Renal pelvis (tissue), 4 donors: ENCODE measurements around the gene STAG1. TPM values are rescaled to one million over a fixed set of nuclear protein-coding genes. Genes with fewer than 3 reads are reported as not detected.
"Not testable (repeated sequence)": the region's sequence is repeated elsewhere in the genome, so short reads cannot be mapped to it uniquely, and the experiment has no call there.

Source experiments
- DNase-seq: peaks from one replicate; pipeline ENCODE4 v3.0.0-alpha.2; 2013
- polyA plus RNA-seq, 3 donors: library from polyadenylated mRNA; unstranded; fragments of 120-200 nt; gene quantifications; one replicate each; pipeline ENCODE4 v1.2.1, GENCODE V29; 2013; ENCODE audit not compliant: insufficient read length in 3 of 3

STAG1 gene
- polyA plus RNA-seq, 3 donors: 43.6 to 49.8 (median 45.2) TPM

DNA sequence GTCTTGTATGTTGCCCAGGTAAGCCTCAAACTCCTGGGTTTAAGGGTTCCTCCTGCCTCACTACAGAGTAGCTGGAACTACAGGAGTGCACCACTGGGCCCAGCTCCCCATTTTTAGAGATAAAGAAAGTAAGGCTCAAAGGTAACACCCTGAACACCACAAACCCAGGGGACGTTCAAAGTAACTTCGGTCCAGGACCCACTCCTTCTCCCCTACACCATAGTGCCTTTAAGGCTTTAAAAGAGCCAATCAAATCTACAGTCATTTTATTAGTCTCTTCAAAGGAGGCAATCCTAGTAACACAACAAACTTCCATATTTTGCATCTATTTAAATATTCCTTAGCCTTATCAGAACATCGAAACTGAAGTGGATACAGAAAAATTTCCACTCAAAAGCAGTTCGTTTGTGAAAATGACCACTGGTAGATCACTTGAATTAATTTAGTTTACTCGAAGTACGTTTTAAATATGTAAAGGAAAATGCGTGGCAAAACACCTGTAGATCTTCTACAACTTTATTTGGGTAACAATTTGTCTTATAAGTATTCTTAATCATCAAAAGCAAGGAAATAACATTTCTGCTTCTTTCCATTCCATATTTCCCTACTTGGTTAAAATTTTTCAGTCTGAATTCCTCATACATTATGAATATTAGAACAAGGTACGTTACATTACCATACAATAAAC lies 1.8 kb downstream of the STAG1 start:
- DNase-seq: no peak

DNA sequence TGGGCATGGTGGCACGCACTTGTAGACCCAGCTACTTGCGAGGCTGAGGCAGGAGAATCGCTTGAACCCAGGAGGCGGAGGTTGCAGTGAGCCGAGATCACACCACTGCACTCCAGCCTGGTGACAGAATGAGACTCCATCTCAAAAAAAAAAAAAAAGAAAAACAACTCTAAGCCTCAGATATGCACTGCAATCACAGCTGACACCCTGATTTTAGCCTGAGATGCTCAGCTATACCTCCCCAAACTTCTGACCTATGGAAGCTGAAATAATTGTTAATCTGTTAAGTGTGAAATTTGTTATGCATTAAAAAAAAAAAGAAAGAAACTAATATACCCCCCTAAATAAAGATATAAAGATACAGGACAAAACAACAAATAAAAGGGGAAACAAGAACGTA lies 2.6 kb downstream of the STAG1 start:
- not testable (repeated sequence) for DNase-seq

DNA sequence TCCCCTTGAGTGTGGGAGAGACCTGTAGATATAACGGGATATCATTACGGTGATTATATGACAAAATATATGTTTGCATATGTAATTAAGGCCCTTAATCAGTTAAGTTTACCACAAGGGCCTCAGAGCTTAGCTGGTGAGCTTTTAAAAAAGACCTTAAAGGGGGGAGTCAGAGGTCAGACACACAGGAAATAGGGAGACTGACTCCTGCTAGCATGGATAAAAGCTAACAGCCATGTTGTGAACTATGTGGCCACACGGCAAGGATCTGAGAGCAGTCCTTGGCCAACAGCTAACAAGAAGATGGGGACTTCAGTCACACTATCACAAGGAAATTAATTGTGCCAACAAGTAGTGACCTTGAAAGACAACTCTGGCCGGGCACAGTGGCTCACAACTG lies 3.1 kb downstream of the STAG1 start:
- no peak for DNase-seq

DNA sequence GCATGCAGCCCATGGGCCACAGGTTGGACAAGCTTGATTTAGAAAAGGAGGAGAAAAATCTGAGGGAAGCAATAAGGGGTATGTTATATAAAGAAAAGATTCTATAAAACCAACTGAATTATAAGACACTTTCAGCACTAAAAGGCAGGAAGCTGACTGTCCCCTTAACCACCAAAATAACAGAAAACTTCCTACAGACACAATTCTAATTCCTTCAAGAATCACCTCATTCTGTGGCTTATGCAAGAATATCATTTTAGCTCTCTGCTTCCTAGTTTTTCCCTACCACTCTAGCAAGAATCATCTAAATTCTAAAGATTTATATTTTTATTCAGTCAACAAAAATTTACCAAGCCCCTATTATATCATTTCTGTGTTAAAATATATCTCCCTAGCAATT lies 6.3 kb downstream of the STAG1 start:
- no peak for DNase-seq

DNA sequence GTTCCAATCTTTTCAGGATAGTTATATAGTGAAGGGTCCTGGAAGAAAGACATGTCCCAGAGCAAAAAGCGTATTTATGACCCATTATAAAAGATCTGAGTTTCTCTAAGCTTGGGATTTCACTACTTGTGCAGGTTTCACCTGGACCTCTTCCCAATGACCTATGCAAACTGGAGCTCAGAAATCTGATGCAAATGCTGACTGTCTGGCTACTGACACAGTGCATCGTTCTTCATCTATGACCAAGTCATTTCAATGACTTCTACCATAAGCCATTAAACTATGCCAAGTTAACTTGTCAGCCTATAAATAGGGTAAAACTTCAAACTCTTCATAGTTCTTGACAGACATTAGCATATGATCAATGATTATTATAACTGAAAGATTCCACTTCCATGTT lies 11.1 kb downstream of the STAG1 start:
- no peak for DNase-seq

DNA sequence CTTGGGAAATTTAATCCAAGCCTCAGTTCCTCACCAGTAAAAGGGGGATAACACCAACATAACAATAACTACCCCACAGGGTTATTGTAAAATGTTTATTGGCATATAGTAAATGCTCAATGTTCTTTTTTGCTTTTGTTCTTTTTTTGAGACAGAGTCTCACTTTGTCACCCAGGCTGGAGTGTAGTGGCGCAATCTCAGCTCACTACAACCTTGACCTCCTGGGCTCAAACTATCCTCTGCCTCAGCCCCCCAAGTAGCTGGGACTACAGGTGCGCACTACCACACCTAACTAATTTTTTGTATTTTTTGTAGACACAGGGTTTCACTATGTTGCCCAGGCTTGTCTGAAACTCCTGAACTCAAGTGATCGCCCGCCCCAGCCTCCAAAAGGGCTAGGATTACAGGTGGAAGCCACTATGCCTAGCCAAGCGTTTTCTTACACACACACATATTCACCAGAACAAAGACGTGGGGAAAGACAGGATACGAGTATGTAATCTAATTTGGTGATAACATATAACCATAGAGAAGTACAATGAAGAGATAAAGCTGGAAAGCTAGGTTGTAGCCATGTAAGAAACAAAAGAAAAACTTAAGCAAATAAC lies 11.7 kb downstream of the STAG1 start:
- DNase-seq: no peak

DNA sequence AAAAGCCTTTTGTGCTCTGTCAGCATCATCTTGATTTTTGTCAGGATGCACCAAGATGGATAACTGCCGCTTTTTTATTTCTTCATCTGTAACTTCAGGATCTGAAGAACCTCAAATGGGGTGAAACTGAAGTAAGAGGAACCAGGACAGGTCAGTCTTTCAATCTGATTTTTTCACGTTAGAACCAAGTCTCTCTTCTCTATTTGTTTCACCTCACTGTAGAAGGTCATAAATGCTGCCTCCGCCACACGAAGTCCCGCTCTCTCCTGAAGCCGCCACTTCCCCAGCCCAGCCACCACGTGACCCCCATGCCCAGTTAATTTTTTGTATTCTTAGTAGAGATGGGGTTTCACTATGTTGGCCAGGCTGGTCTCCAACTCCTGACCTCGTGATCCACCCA lies 15.2 kb downstream of the STAG1 start:
- DNase-seq: not testable (repeated sequence)

DNA sequence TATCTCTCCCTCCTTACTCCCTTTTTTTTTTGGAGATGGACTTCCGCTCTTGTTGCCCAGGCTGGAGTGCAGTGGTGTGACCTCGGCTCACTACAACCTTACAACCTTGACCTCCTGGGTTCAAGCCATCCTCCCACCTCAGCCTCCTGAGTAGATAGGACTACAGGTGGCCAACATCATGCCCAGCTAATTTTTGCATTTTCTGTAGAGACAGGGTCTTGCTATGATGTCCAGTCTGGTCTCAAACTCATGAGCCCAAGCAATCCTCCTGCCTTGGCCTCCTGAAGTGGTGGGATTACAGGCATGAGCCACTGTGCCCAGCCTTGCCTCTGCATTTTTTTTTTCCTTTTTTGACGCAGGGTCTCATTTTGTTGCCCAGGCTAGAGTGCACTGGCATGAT lies 17.1 kb downstream of the STAG1 start:
- no peak for DNase-seq

DNA sequence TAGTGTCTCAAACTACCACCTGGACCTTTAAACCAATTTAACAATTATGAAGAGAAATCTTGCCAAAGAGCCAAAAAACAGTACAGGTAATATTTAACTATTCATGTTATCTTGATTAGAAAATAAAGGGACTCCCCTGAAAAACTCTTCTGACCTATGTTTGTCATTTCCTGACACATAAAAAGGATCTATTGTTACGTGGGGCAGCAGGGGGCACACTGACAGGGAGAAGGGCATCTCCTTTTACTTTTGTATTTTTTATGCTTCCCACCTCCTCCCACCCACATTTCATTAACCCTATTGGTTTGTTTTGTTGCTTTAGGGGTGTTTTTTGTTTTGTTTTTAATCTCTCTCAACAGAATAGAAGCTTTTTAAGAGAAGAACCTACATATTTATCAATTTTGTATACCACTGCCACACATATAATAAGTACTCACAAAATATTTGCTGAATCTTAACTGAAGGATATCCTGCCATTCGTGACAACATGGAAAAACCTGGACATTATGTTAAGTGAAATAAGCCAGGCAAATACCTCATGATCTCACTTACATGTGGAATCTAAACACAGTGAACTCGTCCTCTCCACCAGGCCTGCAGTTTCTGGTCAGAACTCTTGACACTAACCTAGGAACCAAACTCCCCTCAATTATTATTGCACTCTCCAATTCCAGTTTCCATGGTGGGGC lies 17.7 kb downstream of the STAG1 start:
- DNase-seq: no peak

DNA sequence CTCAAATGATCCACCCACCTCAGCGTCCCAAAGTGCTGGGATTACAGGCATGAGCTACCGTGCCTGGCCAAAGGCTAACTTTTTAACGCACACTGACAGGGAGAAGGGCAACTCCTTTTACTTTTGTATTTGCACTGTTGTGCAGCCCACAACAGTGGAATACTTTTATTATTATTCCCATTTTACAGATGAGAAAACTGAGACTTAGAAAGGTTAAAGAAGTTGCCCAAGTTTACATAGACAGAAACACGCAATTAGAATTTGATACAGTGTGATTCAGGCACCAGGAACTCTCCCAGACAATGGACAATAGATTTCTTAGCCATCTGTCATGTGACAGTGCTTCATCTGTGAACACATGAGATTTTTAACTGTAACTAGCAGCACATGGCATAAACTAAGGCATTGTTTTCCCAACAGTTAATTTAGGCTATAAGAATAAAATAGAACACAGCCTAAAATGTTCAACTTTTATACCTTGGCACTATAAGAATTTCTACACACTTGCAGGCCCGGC lies 18.8 kb downstream of the STAG1 start:
- DNase-seq: no peak

DNA sequence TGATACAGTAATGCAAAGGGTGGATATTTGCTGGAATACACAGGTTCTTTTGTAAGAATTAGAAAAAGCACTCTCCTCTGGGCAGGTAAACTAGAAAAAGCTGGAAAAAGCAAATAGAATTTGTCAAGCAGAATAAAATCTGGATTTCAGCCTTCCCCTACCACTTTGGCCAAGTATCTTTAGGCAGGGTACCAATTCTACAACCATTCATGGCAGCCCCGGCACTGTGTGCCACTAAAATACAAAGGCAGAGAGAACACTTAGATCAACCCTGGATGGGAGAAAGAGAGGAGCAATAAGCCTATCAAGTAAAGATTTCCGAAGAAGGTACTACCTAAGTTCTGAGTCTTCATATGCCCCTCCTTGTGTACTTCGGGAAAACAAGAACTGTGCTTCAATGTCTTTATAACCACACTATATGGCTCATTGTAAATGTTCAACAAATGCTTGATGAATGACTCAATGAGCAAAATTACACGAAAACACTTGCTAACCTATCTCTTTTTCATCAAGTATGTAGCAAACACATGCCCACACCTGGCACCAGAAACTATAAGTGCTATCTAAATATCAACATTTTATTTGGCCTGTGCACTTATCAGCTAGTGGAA lies 20.8 kb downstream of the STAG1 start:
- no peak for DNase-seq

DNA sequence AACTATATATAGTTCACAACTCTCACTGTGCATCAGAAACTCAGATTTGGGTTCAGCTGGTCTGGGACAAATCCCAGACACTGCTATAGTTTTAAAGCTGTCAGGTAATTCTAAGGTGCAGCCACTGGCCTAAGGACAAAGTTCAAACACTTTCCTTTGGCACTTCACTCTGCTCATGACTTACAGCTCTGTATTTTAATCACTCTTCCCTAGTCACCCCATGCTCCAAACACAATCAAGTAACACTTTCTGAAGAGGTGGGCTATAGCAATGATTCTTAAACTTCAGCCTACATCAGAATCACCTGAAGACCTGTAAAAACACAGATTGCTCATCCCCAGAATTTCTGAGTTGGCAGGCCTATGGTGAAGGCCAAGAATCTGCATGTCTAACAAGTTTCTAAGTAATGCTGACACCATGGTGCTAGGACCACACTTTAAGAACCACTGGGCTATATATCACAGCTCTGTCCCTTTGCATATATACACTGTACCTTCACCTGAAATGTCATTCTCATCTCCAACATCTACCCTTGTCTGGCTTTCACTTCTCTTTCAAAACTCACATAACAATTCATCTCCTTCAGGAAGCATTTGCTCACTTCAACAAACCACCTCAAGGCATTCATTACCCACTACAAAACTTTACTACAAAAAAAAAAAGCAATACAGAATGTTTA lies 21.4 kb downstream of the STAG1 start:
- DNase-seq: no peak

DNA sequence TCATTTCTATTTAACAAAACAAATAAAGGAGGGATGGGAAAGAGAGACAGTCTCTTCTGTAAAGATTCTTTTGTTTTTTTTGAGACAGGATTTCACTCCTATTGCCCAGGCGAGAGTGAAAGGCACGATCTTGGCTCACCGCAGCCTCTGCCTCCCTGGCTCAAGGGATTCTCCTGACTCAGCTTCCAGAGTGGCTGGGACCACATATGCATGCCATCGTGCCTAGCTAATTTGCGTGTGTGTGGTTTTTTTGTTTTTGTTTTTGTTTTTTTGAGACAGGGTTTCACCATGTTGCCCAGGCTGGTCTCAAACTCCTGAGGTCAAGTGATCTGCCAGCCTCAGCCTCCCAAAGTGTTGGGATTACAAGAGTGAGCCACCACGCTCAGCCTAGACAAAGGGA lies 23.3 kb downstream of the STAG1 start:
- no peak for DNase-seq

DNA sequence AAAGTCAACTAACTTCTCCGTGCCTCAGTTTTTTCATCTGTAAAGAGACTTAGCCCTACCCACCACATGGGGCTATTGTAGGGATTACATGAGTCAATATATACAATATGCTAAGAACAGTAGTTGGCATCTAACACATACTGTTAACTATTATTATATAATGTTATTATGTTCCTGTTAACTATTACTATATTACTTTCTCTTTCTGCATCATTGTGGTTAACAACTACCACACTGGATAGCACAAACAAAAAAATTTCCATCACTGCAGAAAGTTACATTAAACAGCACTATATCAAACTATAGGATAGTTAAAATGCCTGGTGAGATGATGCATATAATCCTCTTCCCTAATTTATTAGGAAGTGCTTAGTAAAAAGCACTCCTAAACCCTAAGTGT lies 23.7 kb downstream of the STAG1 start:
- DNase-seq: no peak

DNA sequence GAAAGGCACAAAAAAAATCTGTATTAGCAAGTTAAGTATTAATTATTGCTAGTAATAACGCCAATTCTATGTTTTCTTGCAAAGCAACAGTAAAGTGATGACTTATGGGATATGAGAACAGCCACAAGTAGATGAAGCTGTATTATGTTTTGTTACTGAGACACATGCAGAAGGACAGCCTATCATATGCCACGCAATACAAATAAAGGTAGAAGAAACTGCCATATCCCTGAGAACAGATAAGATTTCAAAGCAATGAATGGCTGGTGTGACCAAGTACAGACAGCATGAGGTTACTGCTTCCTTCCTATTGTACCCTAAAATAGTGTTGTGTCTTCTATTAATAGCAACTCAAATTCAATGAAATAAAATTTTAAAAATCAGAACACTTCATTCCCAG lies 26.7 kb downstream of the STAG1 start:
- DNase-seq: no peak

DNA sequence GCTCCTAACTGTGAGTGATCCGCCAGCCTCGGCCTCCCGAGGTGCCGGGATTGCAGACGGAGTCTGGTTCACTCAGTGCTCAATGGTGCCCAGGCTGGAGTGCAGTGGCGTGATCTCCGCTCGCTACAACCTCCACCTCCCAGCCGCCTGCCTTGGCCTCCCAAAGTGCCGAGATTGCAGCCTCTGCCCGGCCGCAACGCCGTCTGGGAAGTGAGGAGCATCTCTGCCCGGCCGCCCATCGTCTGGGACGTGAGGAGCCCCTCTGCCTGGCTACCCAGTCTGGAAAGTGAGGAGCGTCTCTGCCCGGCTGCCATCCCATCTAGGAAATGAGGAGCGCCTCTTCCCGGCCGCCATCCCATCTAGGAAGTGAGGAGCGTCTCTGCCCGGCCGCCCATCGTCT lies 29.3 kb downstream of the STAG1 start:
- not testable (repeated sequence) for DNase-seq

DNA sequence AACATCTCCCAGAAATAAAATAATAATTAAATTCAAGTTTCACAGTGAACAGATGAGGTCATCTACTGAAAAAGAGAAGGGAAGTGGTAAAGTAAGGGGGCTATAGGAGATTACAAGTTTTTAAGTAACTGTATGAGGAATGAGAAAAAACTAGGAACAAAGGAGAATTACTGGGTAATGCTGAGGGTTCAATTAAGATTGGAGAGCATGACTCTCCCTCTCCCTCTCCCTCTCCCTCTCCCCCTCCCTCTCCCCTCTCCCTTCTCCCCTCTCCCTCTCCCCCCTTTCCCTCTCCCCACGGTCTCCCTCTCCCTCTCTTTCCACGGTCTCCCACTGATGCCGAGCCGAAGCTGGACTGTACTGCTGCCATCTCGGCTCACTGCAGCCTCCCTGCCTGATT lies 29.8 kb downstream of the STAG1 start:
- DNase-seq: not testable (repeated sequence)

DNA sequence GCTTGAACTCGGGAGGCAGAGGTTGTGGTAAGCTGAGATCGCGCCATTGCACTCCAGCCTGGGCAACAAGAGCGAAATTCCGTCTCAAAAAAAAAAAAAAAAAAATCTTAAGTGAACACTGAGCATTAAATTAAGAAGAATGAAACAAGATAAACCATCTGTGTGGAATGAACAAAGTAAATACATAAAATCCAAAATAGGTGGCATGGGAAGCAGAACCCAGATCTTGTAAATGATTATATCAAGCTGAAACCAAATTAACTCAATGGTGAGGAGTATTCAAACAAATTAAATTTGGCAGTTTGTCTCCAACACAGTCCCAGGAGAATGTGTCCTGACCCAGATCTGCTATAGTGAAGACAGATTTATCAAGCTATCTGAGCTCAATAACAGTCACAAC lies 32.1 kb downstream of the STAG1 start:
- DNase-seq: no peak

DNA sequence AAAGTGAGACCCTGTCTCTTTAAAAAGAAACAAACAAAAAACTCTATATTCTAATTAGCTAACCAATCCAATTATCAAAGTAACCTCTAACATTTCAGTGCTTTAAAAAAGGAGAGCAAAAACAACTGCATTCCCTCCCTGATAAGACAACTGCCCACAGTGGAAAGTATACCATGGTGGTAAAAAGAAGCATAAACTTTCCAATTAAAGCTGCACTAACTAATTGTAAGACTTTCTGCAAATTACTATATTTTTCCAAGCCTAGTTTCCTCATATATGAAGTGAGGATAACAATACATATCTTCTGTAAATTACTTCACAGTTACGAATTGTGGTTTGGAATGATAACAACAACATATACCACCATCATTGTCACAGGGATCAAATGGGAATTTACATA lies 35.5 kb downstream of the STAG1 start:
- no peak for DNase-seq

DNA sequence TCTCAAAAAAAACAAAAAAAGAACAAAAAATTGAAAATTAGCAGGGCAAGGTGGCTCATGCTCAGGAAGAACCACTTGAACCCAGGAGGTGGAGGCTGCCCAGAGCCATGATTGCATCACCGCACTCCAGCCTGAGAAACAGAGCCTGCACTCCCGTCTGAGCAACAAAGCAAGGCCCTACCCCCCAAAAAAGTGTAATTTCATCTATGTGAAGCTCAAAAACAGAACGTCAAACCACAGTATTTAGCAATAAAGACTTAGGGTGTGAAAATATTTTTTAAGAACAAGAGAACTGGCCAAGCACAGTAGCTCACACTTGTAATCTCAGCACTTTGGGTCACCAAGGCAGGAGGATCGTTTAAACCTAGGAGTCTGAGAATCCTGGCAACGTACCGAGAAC lies 38.2 kb downstream of the STAG1 start:
- DNase-seq: no peak

DNA sequence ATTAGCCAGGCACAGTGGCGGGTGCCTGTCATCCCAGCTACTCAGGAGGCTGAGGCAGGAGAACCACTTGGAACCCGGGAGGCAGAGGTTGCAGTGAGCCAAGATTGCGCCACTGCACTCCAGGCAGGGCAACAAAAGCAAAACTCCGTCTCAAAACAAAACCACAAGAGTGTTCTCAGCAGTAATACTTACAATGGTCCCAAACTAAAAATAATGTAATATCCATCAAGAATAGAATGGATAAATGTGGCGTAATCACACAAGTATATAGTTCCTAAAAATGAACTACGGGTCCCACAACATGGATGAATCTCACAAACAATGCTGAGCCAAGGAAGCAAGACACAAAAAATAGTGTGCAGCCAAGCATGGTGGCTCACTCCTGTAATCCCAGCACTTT lies 39.2 kb downstream of the STAG1 start:
- DNase-seq: no peak

DNA sequence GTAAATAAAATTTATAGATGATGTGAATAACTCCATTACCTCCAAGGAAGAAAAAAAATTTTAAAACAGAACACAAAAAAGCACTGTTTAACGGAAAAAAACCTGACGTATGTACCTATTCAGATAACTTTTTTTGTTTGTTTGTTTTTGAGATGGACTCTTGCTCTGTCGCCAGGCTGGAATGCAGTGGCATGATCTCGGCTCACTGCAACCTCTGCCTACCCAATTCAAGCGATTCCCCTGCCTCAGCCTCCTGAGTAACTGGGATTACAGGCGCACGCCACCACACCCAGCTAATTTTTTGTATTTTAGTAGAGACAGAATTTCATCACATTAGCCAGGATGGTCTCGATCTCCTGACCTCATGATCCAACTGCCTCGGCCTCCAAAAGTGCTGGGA lies 40.3 kb downstream of the STAG1 start:
- not testable (repeated sequence) for DNase-seq
